Lower leg skin (tissue), 3 donors: ENCODE results near the gene POFUT1.

Experiments
- CTCF ChIP-seq, 3 donors: fragments of 450-650 bp; IDR thresholded peaks; one replicate each; pipeline ENCODE4 v1.5.1; 2016; ENCODE audit warnings: antibody characterized with exemption in 3 of 3, mild to moderate bottlenecking in 3 of 3, moderate library complexity in 2 of 3
- POLR2A ChIP-seq, 2 donors: fragments of 450-650 bp; IDR thresholded peaks; one replicate each; pipeline ENCODE4 v1.6.1; 2016 to 2017; ENCODE audit warnings: antibody characterized with exemption in 2 of 2, mild to moderate bottlenecking in 1 of 2, moderate library complexity in 1 of 2

GRCh38 chr20:32236819-32237218 lies 29.1 kb downstream of the POFUT1 start:
- no peak for TF ChIP-seq CTCF (IDR thresholded peaks at IDR 0.05)
- no peak for TF ChIP-seq POLR2A (IDR thresholded peaks at IDR 0.05)
